Esophagus squamous epithelium (tissue), 5 donors: Measurements from ENCODE around the gene MTMR4. TPM values are rescaled to one million over a fixed set of nuclear protein-coding genes. Genes with fewer than 3 reads are reported as not detected.
"Not testable (repeated sequence)": the region's sequence is repeated elsewhere in the genome, so short reads cannot be mapped to it uniquely, and the experiment has no call there.

Experiments
- DNase-seq: peaks from one replicate; lab custom pipeline; 2025; lab: John Stamatoyannopoulos, UW
- H3K27ac ChIP-seq, 4 donors: fragments of 200-600 bp; sonication (generic); one replicate each; pipeline ENCODE4 v1.5.1; 2016 to 2019; ENCODE audit warnings: mild to moderate bottlenecking in 1 of 4
- H3K27me3 ChIP-seq, 4 donors: fragments of 200-600 bp; sonication (generic); 1 replicate in 3 of 4; 2 replicates in 1 of 4; pipeline versions ENCODE4 v1.5.1 to v1.6.0; 2017 to 2021; ENCODE audit warnings: antibody characterized with exemption in 1 of 4
- H3K36me3 ChIP-seq, 3 donors: fragments of 200-600 bp; sonication (generic); one replicate each; pipeline ENCODE4 v1.5.1; 2016 to 2019
- H3K4me1 ChIP-seq, 3 donors: fragments of 200-600 bp; sonication (generic); one replicate each; pipeline ENCODE4 v1.5.1; 2017 to 2019
- H3K4me3 ChIP-seq, 4 donors: fragments of 200-600 bp; sonication (generic); 1 replicate in 3 of 4; 2 replicates in 1 of 4; pipeline ENCODE4 v1.5.1; 2016 to 2019; ENCODE audit warnings: mild to moderate bottlenecking in 2 of 4, moderate library complexity in 1 of 4
- H3K9me3 ChIP-seq, 3 donors: fragments of 200-600 bp; sonication (generic); one replicate each; pipeline ENCODE4 v1.5.1; 2016 to 2019
- POLR2A ChIP-seq, 4 donors: fragments of 450-650 bp; IDR thresholded peaks; one replicate each; pipeline ENCODE4 v1.6.1; 2017; ENCODE audit warnings: antibody characterized with exemption in 4 of 4, mild to moderate bottlenecking in 4 of 4, moderate library complexity in 3 of 4
- WGBS, 2 donors: methylation state at CpG; one replicate each; pipeline ENCODE4 v1.1.5; 2018; 5-methylcytosine and 5-hydroxymethylcytosine counted together
- intact Hi-C: fragments of 100-400 bp; cut with DNase I; formaldehyde crosslinking; loops from one replicate; pipeline ENCODE4 v1.15.0; 2022
- total RNA-seq, 4 donors: library from RNA; depleted of rRNA; stranded (reverse); fragments of >200 nt; gene quantifications; one replicate each; pipeline ENCODE4 v1.1.0, GENCODE V29; 2016
- TF ChIP-seq, protein P1 (sequence below), 6 experiments: fragments of 450-650 bp in 4 of 6; fragments of 200-600 bp in 2 of 6; sonication (generic) in 2 of 6; IDR thresholded peaks; one replicate each; pipeline ENCODE4 v1.5.1; 2016 to 2019; ENCODE audit warnings: antibody characterized with exemption in 6 of 6, mild to moderate bottlenecking in 4 of 6, moderate library complexity in 4 of 6
- donor health status: DM: yes; HTN: yes; CAD: no.

The MTMR4 gene
- total RNA-seq, 4 donors from 2014 or later = 21.7 to 34.5 (median 28.0) TPM

DNA sequence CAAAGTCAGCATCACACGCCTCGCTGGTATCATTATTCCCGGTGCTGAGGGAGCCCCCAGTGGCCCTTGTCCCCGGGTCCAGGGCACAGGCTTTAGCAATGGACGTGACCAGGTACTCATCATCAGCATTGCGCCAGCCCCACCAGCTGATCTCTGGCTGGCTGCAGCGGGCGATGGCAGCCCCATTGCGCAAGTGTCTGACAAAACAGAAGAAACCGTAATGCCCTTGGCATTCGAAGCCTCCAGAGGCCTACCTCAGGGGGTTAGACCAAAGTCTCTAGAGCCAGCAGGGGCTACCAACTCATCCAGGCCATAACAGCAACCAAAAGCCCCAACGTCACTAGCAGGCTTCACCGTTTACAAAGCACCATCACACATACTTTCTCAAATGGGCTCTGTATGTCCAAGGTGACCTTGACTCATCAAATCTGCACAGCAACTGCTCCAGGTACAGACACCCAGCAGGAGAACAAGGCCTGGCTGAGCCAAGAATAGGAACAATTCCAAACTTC lies 7.3 kb downstream of the MTMR4 start:
- no peak for DNase-seq
- WGBS, 2 donors = 73 to 93% methylated on average over 2 to 12 of the region's 13 CpGs
- Histone ChIP-seq H3K36me3 (peaks cover 21 to 100% (median 57%) of the 10 kb centered on the region in 3 donors), H3K9me3 (no peaks in the 10 kb centered on the region), H3K27ac (no peak overlapping the region), H3K4me3 (no peak overlapping the region), H3K27me3 (no peaks in the 10 kb centered on the region), H3K4me1 (peaks cover 0 to under 1% (median 0%) of the 10 kb centered on the region in 3 donors)
- TF ChIP-seq, protein P1, sequence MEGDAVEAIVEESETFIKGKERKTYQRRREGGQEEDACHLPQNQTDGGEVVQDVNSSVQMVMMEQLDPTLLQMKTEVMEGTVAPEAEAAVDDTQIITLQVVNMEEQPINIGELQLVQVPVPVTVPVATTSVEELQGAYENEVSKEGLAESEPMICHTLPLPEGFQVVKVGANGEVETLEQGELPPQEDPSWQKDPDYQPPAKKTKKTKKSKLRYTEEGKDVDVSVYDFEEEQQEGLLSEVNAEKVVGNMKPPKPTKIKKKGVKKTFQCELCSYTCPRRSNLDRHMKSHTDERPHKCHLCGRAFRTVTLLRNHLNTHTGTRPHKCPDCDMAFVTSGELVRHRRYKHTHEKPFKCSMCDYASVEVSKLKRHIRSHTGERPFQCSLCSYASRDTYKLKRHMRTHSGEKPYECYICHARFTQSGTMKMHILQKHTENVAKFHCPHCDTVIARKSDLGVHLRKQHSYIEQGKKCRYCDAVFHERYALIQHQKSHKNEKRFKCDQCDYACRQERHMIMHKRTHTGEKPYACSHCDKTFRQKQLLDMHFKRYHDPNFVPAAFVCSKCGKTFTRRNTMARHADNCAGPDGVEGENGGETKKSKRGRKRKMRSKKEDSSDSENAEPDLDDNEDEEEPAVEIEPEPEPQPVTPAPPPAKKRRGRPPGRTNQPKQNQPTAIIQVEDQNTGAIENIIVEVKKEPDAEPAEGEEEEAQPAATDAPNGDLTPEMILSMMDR (IDR thresholded peaks at IDR 0.05) = no peak
- no peak for TF ChIP-seq POLR2A (IDR thresholded peaks at IDR 0.05)
- intact Hi-C loops = no loop called here

GRCh38 chr17:58506354-58507080 lies 7.9 kb downstream of the MTMR4 start:
- H3K4me1 ChIP-seq = no peaks in the 10 kb centered on the region
- TF ChIP-seq POLR2A (IDR thresholded peaks at IDR 0.05) = no peak
- TF ChIP-seq, protein P1 (IDR thresholded peaks at IDR 0.05) = no peak
- H3K9me3 ChIP-seq = no peaks in the 10 kb centered on the region
- WGBS, 2 donors = 70 to 100% methylated on average over 1 to 3 of the region's 7 CpGs
- H3K27me3 ChIP-seq = no peaks in the 10 kb centered on the region
- intact Hi-C loops = no loop called here
- H3K27ac ChIP-seq = no peak overlapping the region
- DNase-seq = no peak
- H3K4me3 ChIP-seq = no peak overlapping the region
- H3K36me3 ChIP-seq = peaks cover 21 to 100% (median 56%) of the 10 kb centered on the region in 3 donors

DNA sequence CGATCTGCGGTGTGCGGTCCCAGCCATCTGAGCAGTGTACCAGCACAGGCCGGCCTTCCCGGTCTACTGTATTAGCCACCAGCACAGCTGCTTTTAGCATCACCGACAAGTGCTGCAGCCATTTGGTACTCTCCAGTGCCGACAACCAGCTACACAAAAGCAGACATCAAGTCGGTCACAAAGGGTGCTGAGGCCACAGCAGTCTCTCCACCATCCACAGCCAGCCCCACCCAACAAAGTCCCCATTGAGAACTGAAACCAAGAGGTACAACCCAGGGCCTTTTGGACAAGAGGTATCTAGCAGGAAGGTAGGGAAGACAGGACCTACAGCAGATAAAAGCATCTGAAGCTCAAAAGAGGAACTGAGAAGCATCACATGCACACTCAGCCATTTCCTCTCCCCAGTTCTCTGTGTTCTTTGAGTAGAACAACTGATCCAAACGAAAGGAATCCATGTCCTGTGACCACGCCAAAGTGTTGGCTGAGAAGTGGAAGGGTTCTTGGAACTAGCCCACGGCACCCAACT lies 9.5 kb downstream of the MTMR4 start:
- no peak for TF ChIP-seq POLR2A (IDR thresholded peaks at IDR 0.05)
- Histone ChIP-seq H3K27ac (peak overlapping the region in 2 of 4 donors; percentile 22 to 41), H3K36me3 (peaks cover 16 to 100% (median 61%) of the 10 kb centered on the region in 3 donors), H3K9me3 (no peaks in the 10 kb centered on the region), H3K4me3 (no peak overlapping the region), H3K27me3 (no peaks in the 10 kb centered on the region), H3K4me1 (no peaks in the 10 kb centered on the region)
- intact Hi-C loops = no loop called here
- no peak for DNase-seq
- 72 to 75% methylated on average over 6 to 8 of the region's 11 CpGs for WGBS, 2 donors

- intact Hi-C loops = no loop called here
- no peak for DNase-seq
- no peaks in the 10 kb centered on the region for H3K4me1 ChIP-seq
- WGBS, 2 donors = 83 to 92% methylated on average over 2 to 8 of the region's 8 CpGs
- no peak overlapping the region for H3K27ac ChIP-seq
- peaks cover 16 to 100% (median 58%) of the 10 kb centered on the region in 3 donors for H3K36me3 ChIP-seq
- H3K9me3 ChIP-seq = no peaks in the 10 kb centered on the region
- no peaks in the 10 kb centered on the region for H3K27me3 ChIP-seq
- TF ChIP-seq, protein P1 (IDR thresholded peaks at IDR 0.05) = no peak
- TF ChIP-seq POLR2A (IDR thresholded peaks at IDR 0.05) = no peak
- no peak overlapping the region for H3K4me3 ChIP-seq
These were observed 10.6 kb downstream of the MTMR4 start for GRCh38 chr17:58503866-58504265.

GRCh38 chr17:58503134-58503533 lies 11.3 kb downstream of the MTMR4 start:
- H3K9me3 ChIP-seq, DNase-seq, H3K4me3 ChIP-seq, H3K27me3 ChIP-seq, H3K27ac ChIP-seq, H3K4me1 ChIP-seq, intact Hi-C loops: not testable (repeated sequence)
- peaks cover 12 to 99% (median 51%) of the 10 kb centered on the region in 3 donors for H3K36me3 ChIP-seq
- WGBS, 2 donors = 88 to 91% methylated on average over 2 to 6 of the region's 6 CpGs

GRCh38 chr17:58501451-58501850 lies 13.0 kb downstream of the MTMR4 start:
- DNase-seq = no peak
- Histone ChIP-seq H3K4me1 (no peaks in the 10 kb centered on the region), H3K4me3 (no peak overlapping the region), H3K27me3 (no peaks in the 10 kb centered on the region), H3K27ac (no peak overlapping the region), H3K36me3 (peaks cover 4 to 99% (median 36%) of the 10 kb centered on the region in 3 donors), H3K9me3 (no peaks in the 10 kb centered on the region)
- WGBS, 2 donors = 92 to 93% methylated on average over 7 of the region's 7 CpGs
- intact Hi-C loops = no loop called here
- no peak for TF ChIP-seq POLR2A (IDR thresholded peaks at IDR 0.05)
- TF ChIP-seq, protein P1 (IDR thresholded peaks at IDR 0.05) = no peak
